ENCODE results near the gene APBA1.

GRCh38 chr9:69519470-69520240 lies 152.5 kb downstream of the APBA1 start:
- TF ChIP-seq CTCF (IDR thresholded peaks at IDR 0.05; ENCODE audit: borderline replicate concordance, extremely low read depth, low read length, poor library complexity, severe bottlenecking) (no peak), EZH2 (IDR thresholded peaks at IDR 0.05; ENCODE audit: borderline replicate concordance, low read depth, low read length, severe bottlenecking) (no peak)
